GM15510 (cell line): ENCODE results near the gene FTO.

Source experiments
- POLR2A ChIP-seq: IDR thresholded peaks from 3 replicates; pipeline ENCODE4 v1.6.1; 2011; ENCODE audit warnings: borderline replicate concordance; ENCODE audit not compliant: insufficient read length; ENCODE audit errors: extremely low read depth

The FTO gene

GRCh38 chr16:54156349-54156748 is 452.4 kb downstream of the FTO start:
- TF ChIP-seq POLR2A = no peak

GRCh38 chr16:54158986-54159385 is 455.0 kb downstream of the FTO start:
- TF ChIP-seq POLR2A = no peak

GRCh38 chr16:54159490-54160080 is 455.6 kb downstream of the FTO start:
- no peak for TF ChIP-seq POLR2A

- TF ChIP-seq POLR2A = no peak
These were observed 456.4 kb downstream of the FTO start for GRCh38 chr16:54160252-54160860.

- no peak for TF ChIP-seq POLR2A
These were observed 457.3 kb downstream of the FTO start for GRCh38 chr16:54160939-54161897.

GRCh38 chr16:54163197-54163843 is 459.4 kb downstream of the FTO start:
- TF ChIP-seq POLR2A = no peak

- no peak for TF ChIP-seq POLR2A
These were observed 460.8 kb downstream of the FTO start for GRCh38 chr16:54164789-54165173.

- TF ChIP-seq POLR2A = no peak
These were observed 461.4 kb downstream of the FTO start for GRCh38 chr16:54165174-54165911.

- no peak for TF ChIP-seq POLR2A
These were observed 462.2 kb downstream of the FTO start for GRCh38 chr16:54165912-54166865.

- no peak for TF ChIP-seq POLR2A
These were observed 465.2 kb downstream of the FTO start for GRCh38 chr16:54169112-54169511.

- no peak for TF ChIP-seq POLR2A
These were observed 467.9 kb downstream of the FTO start for GRCh38 chr16:54171626-54172537.

GRCh38 chr16:54173490-54173889 is 469.5 kb downstream of the FTO start:
- no peak for TF ChIP-seq POLR2A
